SU-DHL-6 (cell line): ENCODE data around the gene DDX10.

Experiments used
- H2AFZ ChIP-seq: fragments of 200-600 bp; sonication (generic); 2 replicates; pipeline ENCODE4 v1.6.1; 2014; ENCODE audit warnings: low read depth, mild to moderate bottlenecking, moderate library complexity, mixed read lengths, antibody characterized with exemption, low read length; ENCODE audit not compliant: severe bottlenecking
- H3F3A ChIP-seq: fragments of 200-600 bp; shearing (Covaris generic); 2 replicates; pipeline ENCODE4 v1.6.0; 2016; ENCODE audit warnings: antibody characterized with exemption, mild to moderate bottlenecking; ENCODE audit not compliant: insufficient read depth
- H3K27ac ChIP-seq: fragments of 200-600 bp; sonication (generic); 2 replicates; pipeline ENCODE4 v1.5.1; 2016; ENCODE audit warnings: low read depth, mild to moderate bottlenecking, low read length, moderate library complexity, mixed read lengths
- H3K27me3 ChIP-seq: fragments of 200-600 bp; sonication (generic), shearing (Covaris generic); 2 replicates; pipeline ENCODE4 v1.6.0; 2014; ENCODE audit warnings: mild to moderate bottlenecking, low read length
- H3K36me3 ChIP-seq: fragments of 200-600 bp; sonication (generic); 2 replicates; pipeline ENCODE4 v1.6.1; 2014; ENCODE audit warnings: mild to moderate bottlenecking, low read length, mixed read lengths
- H3K4me2 ChIP-seq: fragments of 300-600, 200-600 bp; shearing (Covaris generic), sonication (generic); 2 replicates; pipeline ENCODE4 v1.6.0; 2014; ENCODE audit warnings: low read length, low read depth, mild to moderate bottlenecking; ENCODE audit not compliant: poor library complexity, severe bottlenecking
- H3K4me3 ChIP-seq: fragments of 200-600 bp; sonication (generic); 2 replicates; pipeline ENCODE4 v1.5.1; 2014; ENCODE audit warnings: antibody characterized with exemption, low read length, mild to moderate bottlenecking, mixed read lengths; ENCODE audit not compliant: insufficient read depth, poor library complexity, severe bottlenecking
- H3K79me2 ChIP-seq: fragments of 200-600 bp; sonication (generic); 2 replicates; pipeline ENCODE4 v1.6.1; 2014; ENCODE audit warnings: mild to moderate bottlenecking, low read length, moderate library complexity; ENCODE audit not compliant: insufficient read depth
- H3K9ac ChIP-seq: fragments of 200-600 bp; sonication (generic); 2 replicates; pipeline ENCODE4 v1.7.0; 2014; ENCODE audit warnings: mild to moderate bottlenecking, low read length
- H3K9me2 ChIP-seq: fragments of 200-600 bp; sonication (generic); replicated peaks from 2 replicates; pipeline ENCODE4 v1.6.1; 2014; ENCODE audit warnings: low read length; ENCODE audit not compliant: insufficient read depth
- H3K9me3 ChIP-seq: fragments of 200-600 bp; sonication (generic); 2 replicates; pipeline ENCODE4 v1.6.1; 2014; ENCODE audit warnings: low read length, mixed read lengths; ENCODE audit not compliant: insufficient read depth
- H4K20me1 ChIP-seq: fragments of 200-600 bp; sonication (generic); 2 replicates; pipeline ENCODE4 v1.6.1; 2014; ENCODE audit warnings: low read depth, mild to moderate bottlenecking, antibody characterized with exemption, low read length, moderate library complexity, mixed read lengths
- CTCF ChIP-seq: fragments of 200-600 bp; sonication (generic); IDR thresholded peaks from one replicate; pipeline ENCODE4 v1.5.1; 2017; ENCODE audit warnings: antibody characterized with exemption, mild to moderate bottlenecking, low read length, moderate library complexity; ENCODE audit not compliant: insufficient read depth, poor library complexity, severe bottlenecking
- EZH2phosphoT487 ChIP-seq: fragments of 200-600 bp; sonication (generic), shearing (Covaris generic); conservative IDR thresholded peaks from 2 replicates; pipeline ENCODE4 v1.6.1; 2018; ENCODE audit warnings: mild to moderate bottlenecking, antibody characterized with exemption, low read length, moderate library complexity, mixed read lengths

DDX10 gene

GRCh38 chr11:108870373-108871020 is 205.6 kb downstream of the DDX10 start:
- Histone ChIP-seq H3K9me3 (no peaks in the 10 kb centered on the region), H3K79me2 (no peaks in the 10 kb centered on the region), H4K20me1 (no peaks in the 10 kb centered on the region), H3K4me3 (no peak overlapping the region), H3F3A (no peaks in the 10 kb centered on the region), H3K27me3 (no peaks in the 10 kb centered on the region), H3K4me2 (no peak overlapping the region), H2AFZ (no peak overlapping the region), H3K27ac (no peak overlapping the region), H3K9me2 (no peaks in the 10 kb centered on the region), H3K36me3 (no peaks in the 10 kb centered on the region), H3K9ac (no peak overlapping the region)
- no peak for TF ChIP-seq EZH2phosphoT487
- no peak for TF ChIP-seq CTCF

GRCh38 chr11:108871152-108871551 is 206.3 kb downstream of the DDX10 start:
- H3F3A ChIP-seq, result no peaks in the 10 kb centered on the region
- no peaks in the 10 kb centered on the region for H4K20me1 ChIP-seq
- no peaks in the 10 kb centered on the region for H3K79me2 ChIP-seq
- H3K36me3 ChIP-seq, result no peaks in the 10 kb centered on the region
- H3K4me3 ChIP-seq, result no peak overlapping the region
- no peak for TF ChIP-seq EZH2phosphoT487
- no peak for TF ChIP-seq CTCF
- H3K9me2 ChIP-seq, result no peaks in the 10 kb centered on the region
- H3K27ac ChIP-seq, result no peak overlapping the region
- no peak overlapping the region for H2AFZ ChIP-seq
- no peak overlapping the region for H3K9ac ChIP-seq
- H3K9me3 ChIP-seq, result no peaks in the 10 kb centered on the region
- H3K4me2 ChIP-seq, result no peak overlapping the region
- H3K27me3 ChIP-seq, result no peaks in the 10 kb centered on the region

GRCh38 chr11:108871867-108872266 is 207.0 kb downstream of the DDX10 start:
- Histone ChIP-seq H3K9ac (no peak overlapping the region), H3K4me3 (no peak overlapping the region), H3K9me2 (no peaks in the 10 kb centered on the region), H3K36me3 (no peaks in the 10 kb centered on the region), H4K20me1 (no peaks in the 10 kb centered on the region), H3K79me2 (no peaks in the 10 kb centered on the region), H3K27me3 (no peaks in the 10 kb centered on the region), H3K9me3 (no peaks in the 10 kb centered on the region), H3F3A (no peaks in the 10 kb centered on the region), H2AFZ (no peak overlapping the region), H3K4me2 (no peak overlapping the region), H3K27ac (no peak overlapping the region)
- TF ChIP-seq EZH2phosphoT487, result no peak
- no peak for TF ChIP-seq CTCF
